ENCODE measurements around the gene DPH2. TPM values are rescaled to one million over a fixed set of nuclear protein-coding genes. Genes with fewer than 3 reads are reported as not detected.

DPH2 gene
- total RNA-seq, 4 donors from 2014 or later, result 13.4 to 26.7 (median 22.3) TPM

GRCh38 chr1:43942411-43942810, 27.4 kb upstream of the DPH2 start:
- Histone ChIP-seq H3K27ac (no peak overlapping the region), H3K4me1 (peaks cover 9 to 14% of the 10 kb centered on the region in 2 donors), H3K27me3 (no peaks in the 10 kb centered on the region), H3K36me3 (no peaks in the 10 kb centered on the region), H3K9me3 (no peaks in the 10 kb centered on the region), H3K4me3 (replicated peaks in 1 of 3) (no peak overlapping the region)
- 75 to 96% methylated on average over 3 of the region's 3 CpGs for WGBS, 2 donors
- no peak for TF ChIP-seq CTCF (IDR thresholded peaks at IDR 0.05)
- intact Hi-C loops (cut with DNase I), result no loop called here
- no peak for DNase-seq

DNA sequence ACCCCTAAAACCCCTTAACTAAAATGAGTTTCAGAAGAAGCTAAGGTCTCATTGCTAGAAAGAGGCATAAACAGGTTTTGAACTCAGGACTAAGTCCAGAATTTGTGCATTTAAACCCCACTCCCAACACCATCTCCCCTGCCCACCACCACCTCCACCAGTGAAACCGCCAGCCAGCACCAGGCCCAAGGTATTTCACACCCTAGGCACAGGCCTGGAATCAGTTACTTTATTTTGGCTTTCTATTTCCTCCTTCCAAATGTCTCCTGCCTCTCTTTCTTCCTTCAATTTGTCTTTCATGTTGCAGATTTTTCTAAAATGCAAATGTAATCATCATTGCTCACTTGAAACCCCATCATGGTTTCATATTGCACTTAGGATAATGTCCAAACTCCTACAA, 24.9 kb upstream of the DPH2 start:
- TF ChIP-seq CTCF (IDR thresholded peaks at IDR 0.05) (no peak), POLR2A (IDR thresholded peaks at IDR 0.05) (no peak)
- Histone ChIP-seq H3K9me3 (no peaks in the 10 kb centered on the region), H3K27me3 (no peaks in the 10 kb centered on the region), H3K4me3 (replicated peaks in 1 of 3) (no peak overlapping the region), H3K4me1 (peaks cover 22 to 32% of the 10 kb centered on the region in 2 donors), H3K36me3 (no peaks in the 10 kb centered on the region), H3K27ac (no peak overlapping the region)
- intact Hi-C loops (cut with DNase I), result no loop called here
- DNase-seq, result no peak
- WGBS, 2 donors, result 94 to 97% methylated on average over 1 of the region's 1 CpG

DNA sequence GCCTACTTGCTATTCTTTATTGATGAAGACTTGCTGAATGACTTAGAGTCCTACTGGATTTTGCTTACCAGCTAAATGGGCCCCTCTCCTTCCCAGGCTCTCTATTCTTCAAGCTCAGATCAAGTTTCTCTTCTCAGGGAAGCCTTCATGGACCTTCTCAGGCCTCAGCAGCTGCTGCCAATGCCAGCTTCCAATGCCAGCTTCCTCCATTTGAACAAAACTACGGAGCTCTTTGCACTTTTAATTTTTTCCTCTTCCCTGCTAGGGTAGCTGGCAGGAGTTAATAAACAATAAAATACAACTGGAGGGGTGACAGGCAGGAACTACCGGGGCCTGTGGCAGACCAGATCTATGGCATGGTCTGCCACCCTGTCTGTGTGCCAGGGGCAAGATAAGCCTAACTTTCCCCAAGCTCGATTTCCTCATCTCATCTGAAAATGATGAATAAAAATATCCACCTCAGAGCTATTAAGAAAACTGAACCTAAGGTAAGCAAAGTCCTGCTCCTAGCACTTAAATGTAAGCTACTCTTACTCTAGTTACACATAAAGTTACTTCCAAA, 24.1 kb upstream of the DPH2 start:
- TF ChIP-seq CTCF (IDR thresholded peaks at IDR 0.05) (no peak), POLR2A (IDR thresholded peaks at IDR 0.05) (no peak)
- WGBS, 2 donors, result 10 to 14% methylated on average over 3 of the region's 3 CpGs
- intact Hi-C loops (cut with DNase I), result no loop called here

GRCh38 chr1:43946236-43947060, 23.4 kb upstream of the DPH2 start, which contains the start of gene IPO13:
IPO13 (plus strand) TSS chr1:43946950; CDS start chr1:43947601, 651 bp downstream.
- H3K4me1 ChIP-seq, result peaks cover 25 to 48% of the 10 kb centered on the region in 2 donors
- intact Hi-C loops (cut with DNase I), result no loop called here
- no peaks in the 10 kb centered on the region for H3K9me3 ChIP-seq
- WGBS, 2 donors, result 0 to 2% methylated on average over 15 to 22 of the region's 74 CpGs
- no peaks in the 10 kb centered on the region for H3K27me3 ChIP-seq
- TF ChIP-seq POLR2A (IDR thresholded peaks at IDR 0.05) (peak in 1 of 2 donors; percentile 81), CTCF (IDR thresholded peaks at IDR 0.05) (peak; percentile 61 to 86 (median 71))
- DNase-seq, result peak; percentile 95 to 96
- H3K27ac ChIP-seq, result peak within 1 kb of the TSS; percentile 96 to 98 (median 96)
- H3K36me3 ChIP-seq, result no peaks in the 10 kb centered on the region
- peak within 1 kb of the TSS; percentile 46 to 83 (median 75) for H3K4me3 ChIP-seq (replicated peaks in 1 of 3)

More for the DNA sequence above, 24.1 kb upstream of the DPH2 start:
- no peaks in the 10 kb centered on the region for H3K36me3 ChIP-seq
- H3K4me3 ChIP-seq (replicated peaks in 1 of 3), result peak overlapping the region; percentile 46 to 83 (median 75)
- no peaks in the 10 kb centered on the region for H3K9me3 ChIP-seq
- H3K4me1 ChIP-seq, result peaks cover 22 to 41% of the 10 kb centered on the region in 2 donors
- H3K27me3 ChIP-seq, result no peaks in the 10 kb centered on the region
- peak overlapping the region; percentile 27 to 96 (median 96) for H3K27ac ChIP-seq
- no peak for DNase-seq

All from thyroid gland (tissue), 4 donors.